ENCODE results near the gene DACH1. TPM values are rescaled to one million over a fixed set of nuclear protein-coding genes. Genes with fewer than 3 reads are reported as not detected.

The DACH1 gene
- total and polyA plus RNA-seq, 2 donors (not counting 3 experiments of a cell fraction or from before 2014, with no cell fraction given): 8.6 to 28.3 TPM

DNA sequence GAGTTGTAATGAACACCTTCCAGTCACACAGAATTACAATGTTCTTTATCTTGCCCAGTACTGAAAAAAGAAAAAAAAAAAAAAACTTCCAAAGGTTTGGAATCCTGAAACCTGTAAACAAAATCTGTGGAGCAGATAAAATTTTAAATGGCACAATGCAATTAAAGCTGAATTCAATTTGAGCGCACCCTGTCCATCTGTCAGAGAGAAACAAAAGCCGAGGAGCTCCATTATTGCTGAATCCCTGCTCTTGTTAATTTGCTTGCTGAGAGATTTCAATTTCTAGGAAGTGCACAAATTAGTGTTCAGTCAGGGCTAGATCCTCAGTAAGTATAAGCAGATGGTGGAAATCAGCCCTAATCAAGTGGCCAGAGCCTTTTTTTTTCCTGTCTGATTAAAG lies 65.2 kb downstream of the DACH1 start:
- POLR2A ChIA-PET: no interaction called here
- no TSS peak for BruUV-seq (replicated peaks)

More for the DNA sequence above, 65.2 kb downstream of the DACH1 start:
- H2AFZ ChIP-seq (ENCODE audit: low read depth, low read length): no peak overlapping the region
- no peaks in the 10 kb centered on the region for H3K9me1 ChIP-seq (replicated peaks; ENCODE audit: control insufficient read depth, extremely low read depth, insufficient read depth, low read length)
- H3K36me3 ChIP-seq (ENCODE audit: control insufficient read depth in 2 of 2, extremely low read depth in 1 of 2, insufficient read depth in 2 of 2, low read length in 2 of 2): no peaks in the 10 kb centered on the region
- H3K79me2 ChIP-seq (ENCODE audit: control insufficient read depth, insufficient read depth, low read length): no peaks in the 10 kb centered on the region
- no peaks in the 10 kb centered on the region for H3K9me3 ChIP-seq (replicated peaks; ENCODE audit: control insufficient read depth, insufficient read depth, low read length)
- no peak overlapping the region for H3K4me3 ChIP-seq (replicated peaks in 1 of 3; ENCODE audit: insufficient read depth in 1 of 3, low read depth in 1 of 3, low read length in 3 of 3)
- DNase-seq (ENCODE audit: low read depth, low spot score) (no peak), FAIRE-seq (no peak)
- no peak overlapping the region for H3K27ac ChIP-seq (ENCODE audit: insufficient read depth, low read depth, low read length)
- intact Hi-C loops (cut with micrococcal nuclease) (no loop called here), dilution Hi-C loops (cut with MboI; ENCODE audit: extremely low pct_ligation_motif_present, low sequenced_read_pairs) (no loop called here)
- CTCF ChIA-PET: interaction anchor here (0.7 to 1.2 kb wide), 3 partner anchors 9 to 11 kb away, joined by 3 read pairs; no protein-coding TSS in a partner anchor
- H3K27me3 ChIP-seq (ENCODE audit: control insufficient read depth in 2 of 2, insufficient read depth in 2 of 2, low read length in 2 of 2): no peaks in the 10 kb centered on the region
- no peak overlapping the region for H3K4me2 ChIP-seq (ENCODE audit: insufficient read depth, low read length)
- no peaks in the 10 kb centered on the region for H4K20me1 ChIP-seq (replicated peaks; ENCODE audit: control insufficient read depth, extremely low read depth, insufficient read depth, low read length)
- no peaks in the 10 kb centered on the region for H3K4me1 ChIP-seq (ENCODE audit: control insufficient read depth, extremely low read depth, insufficient read depth, low read length)
- H3K9ac ChIP-seq (replicated peaks; ENCODE audit: extremely low read depth, insufficient read depth, low read length): no peak overlapping the region
- TF ChIP-seq, protein P1, sequence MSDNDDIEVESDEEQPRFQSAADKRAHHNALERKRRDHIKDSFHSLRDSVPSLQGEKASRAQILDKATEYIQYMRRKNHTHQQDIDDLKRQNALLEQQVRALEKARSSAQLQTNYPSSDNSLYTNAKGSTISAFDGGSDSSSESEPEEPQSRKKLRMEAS (IDR thresholded peaks at IDR 0.05; ENCODE audit: insufficient read depth, insufficient read length): no peak
- TF ChIP-seq, protein P2, sequence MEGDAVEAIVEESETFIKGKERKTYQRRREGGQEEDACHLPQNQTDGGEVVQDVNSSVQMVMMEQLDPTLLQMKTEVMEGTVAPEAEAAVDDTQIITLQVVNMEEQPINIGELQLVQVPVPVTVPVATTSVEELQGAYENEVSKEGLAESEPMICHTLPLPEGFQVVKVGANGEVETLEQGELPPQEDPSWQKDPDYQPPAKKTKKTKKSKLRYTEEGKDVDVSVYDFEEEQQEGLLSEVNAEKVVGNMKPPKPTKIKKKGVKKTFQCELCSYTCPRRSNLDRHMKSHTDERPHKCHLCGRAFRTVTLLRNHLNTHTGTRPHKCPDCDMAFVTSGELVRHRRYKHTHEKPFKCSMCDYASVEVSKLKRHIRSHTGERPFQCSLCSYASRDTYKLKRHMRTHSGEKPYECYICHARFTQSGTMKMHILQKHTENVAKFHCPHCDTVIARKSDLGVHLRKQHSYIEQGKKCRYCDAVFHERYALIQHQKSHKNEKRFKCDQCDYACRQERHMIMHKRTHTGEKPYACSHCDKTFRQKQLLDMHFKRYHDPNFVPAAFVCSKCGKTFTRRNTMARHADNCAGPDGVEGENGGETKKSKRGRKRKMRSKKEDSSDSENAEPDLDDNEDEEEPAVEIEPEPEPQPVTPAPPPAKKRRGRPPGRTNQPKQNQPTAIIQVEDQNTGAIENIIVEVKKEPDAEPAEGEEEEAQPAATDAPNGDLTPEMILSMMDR (IDR thresholded peaks at IDR 0.05; ENCODE audit: extremely low read depth in 1 of 2, insufficient read depth in 1 of 2, low read depth in 1 of 2, low read length in 2 of 2): no peak
- TF ChIP-seq EZH2 (IDR thresholded peaks at IDR 0.05; ENCODE audit: borderline replicate concordance, low read depth, low read length, severe bottlenecking) (no peak), GATA2 (IDR thresholded peaks at IDR 0.05; ENCODE audit: insufficient read depth, insufficient read length, low read depth, low read length) (no peak), POLR2A (IDR thresholded peaks at IDR 0.05; ENCODE audit: low read depth, low read length) (no peak), MYC (IDR thresholded peaks at IDR 0.05; ENCODE audit: low read depth, low read length) (no peak), FOS (IDR thresholded peaks at IDR 0.05; ENCODE audit: borderline replicate concordance, insufficient read depth, low read length) (no peak), POLR2AphosphoS5 (IDR thresholded peaks at IDR 0.05; ENCODE audit: insufficient read depth, low read depth, low read length) (no peak), JUN (IDR thresholded peaks at IDR 0.05; ENCODE audit: borderline replicate concordance, insufficient read depth, insufficient read length, low read depth) (no peak)

Data from endothelial cell of umbilical vein (primary cell).